GM13977 (cell line): Measurements from ENCODE around the gene NCOA7.
A peak's percentile ranks its signal among the peaks of the same experiment; 100 is the strongest.

Experiments used
- DNase-seq: peaks from one replicate; pipeline ENCODE4 v3.0.0; 2012; ENCODE audit warnings: low spot score
- in situ Hi-C: fragments of 300-500 bp; cut with MboI; formaldehyde crosslinking; loops from one replicate; pipeline ENCODE4 v1.12.0; 2022; ENCODE audit warnings: low sequenced_read_pairs, low pct_unique_long_range_greater_than_20kb, mixed read lengths, inconsistent platforms; ENCODE audit not compliant: unreplicated experiment
- TF ChIP-seq, protein P1 (sequence below): IDR thresholded peaks from 2 replicates; pipeline ENCODE4 v1.5.1; 2012; ENCODE audit warnings: mild to moderate bottlenecking, control low read depth; ENCODE audit not compliant: insufficient read depth; ENCODE audit errors: extremely low read depth, missing control alignments

The NCOA7 gene

GRCh38 chr6:125795301-125795700, 4.5 kb downstream of the NCOA7 start:
- TF ChIP-seq, protein P1, sequence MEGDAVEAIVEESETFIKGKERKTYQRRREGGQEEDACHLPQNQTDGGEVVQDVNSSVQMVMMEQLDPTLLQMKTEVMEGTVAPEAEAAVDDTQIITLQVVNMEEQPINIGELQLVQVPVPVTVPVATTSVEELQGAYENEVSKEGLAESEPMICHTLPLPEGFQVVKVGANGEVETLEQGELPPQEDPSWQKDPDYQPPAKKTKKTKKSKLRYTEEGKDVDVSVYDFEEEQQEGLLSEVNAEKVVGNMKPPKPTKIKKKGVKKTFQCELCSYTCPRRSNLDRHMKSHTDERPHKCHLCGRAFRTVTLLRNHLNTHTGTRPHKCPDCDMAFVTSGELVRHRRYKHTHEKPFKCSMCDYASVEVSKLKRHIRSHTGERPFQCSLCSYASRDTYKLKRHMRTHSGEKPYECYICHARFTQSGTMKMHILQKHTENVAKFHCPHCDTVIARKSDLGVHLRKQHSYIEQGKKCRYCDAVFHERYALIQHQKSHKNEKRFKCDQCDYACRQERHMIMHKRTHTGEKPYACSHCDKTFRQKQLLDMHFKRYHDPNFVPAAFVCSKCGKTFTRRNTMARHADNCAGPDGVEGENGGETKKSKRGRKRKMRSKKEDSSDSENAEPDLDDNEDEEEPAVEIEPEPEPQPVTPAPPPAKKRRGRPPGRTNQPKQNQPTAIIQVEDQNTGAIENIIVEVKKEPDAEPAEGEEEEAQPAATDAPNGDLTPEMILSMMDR = no peak
- in situ Hi-C loops = no loop called here
- DNase-seq = no peak

DNA sequence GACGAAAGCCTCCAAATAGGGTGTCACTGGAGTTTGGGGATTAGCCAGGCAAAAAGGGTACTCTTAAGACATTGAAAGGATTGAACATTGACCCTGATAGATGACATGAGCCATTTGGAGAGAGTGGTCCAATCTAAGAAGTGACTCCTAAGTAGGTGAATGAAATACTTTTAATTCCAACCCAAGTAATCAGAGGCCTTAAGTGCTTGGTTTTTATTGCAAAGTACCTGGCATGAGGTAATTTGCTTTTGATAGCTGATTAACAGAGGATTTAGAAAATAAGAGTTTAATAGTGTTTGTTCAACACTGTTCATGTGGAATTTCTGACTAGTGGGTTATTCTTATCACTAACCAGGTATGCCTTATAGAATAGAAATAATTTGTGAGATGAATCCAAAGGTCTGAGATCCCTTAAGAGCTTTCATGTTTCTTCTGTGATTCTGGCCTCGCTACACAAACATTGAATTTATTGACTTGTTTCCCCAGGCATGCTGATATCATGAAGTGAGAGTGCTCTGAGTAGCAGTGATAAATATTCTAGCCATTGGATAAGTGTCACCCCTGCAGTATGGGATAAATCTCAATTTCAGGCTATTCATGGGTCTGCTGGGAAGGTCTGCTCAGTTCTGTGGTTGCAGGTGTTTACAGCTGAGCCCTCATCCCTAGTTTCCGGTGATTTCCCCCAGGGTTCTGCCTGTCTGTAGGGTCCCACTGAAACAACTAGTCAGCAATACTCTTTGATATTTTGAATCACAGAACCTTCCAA, 6.5 kb downstream of the NCOA7 start:
- TF ChIP-seq, protein P1 = no peak
- no peak for DNase-seq
- in situ Hi-C loops = no loop called here

- TF ChIP-seq, protein P1 = no peak
- in situ Hi-C loops = no loop called here
- no peak for DNase-seq
Measured at GRCh38 chr6:125797886-125798444, 7.2 kb downstream of the NCOA7 start.

DNA sequence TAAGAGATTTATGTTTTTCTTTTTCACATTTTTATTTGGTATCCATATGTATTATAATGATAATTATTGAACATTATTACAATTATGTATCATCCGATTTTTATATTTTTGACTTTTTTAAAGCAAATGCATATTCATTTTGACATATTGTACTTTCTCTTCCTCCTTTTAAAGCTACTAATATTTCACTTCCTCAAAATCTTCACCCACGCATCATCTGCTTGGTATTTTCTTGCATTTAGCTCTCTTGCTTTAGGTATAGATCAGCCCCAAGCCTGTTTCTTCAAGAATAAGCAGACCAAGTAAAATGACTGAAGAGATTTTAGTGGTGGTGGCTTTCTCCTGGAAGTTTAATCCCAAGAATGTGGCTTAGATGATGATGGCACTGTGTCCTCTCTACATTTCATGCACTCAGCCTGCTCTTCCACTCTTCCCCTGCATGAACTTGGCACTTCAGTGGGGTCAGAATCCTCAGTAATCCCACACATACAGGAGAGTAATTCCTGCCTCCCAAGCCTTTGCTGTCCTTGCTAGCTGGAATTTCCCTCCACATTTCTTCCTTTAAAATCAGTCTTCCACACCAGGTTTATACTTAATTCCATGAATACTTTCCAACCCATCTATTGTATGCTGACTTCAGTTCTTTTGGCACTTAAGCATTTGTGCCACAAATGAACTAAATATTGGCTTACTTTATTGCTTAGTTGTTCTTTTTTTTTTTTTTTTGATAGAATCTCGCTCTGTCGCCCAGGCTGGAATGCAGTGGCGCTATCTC, 8.2 kb downstream of the NCOA7 start:
- peak; percentile 65 for DNase-seq
- TF ChIP-seq, protein P1 = no peak

GRCh38 chr6:125802383-125802782, 11.6 kb downstream of the NCOA7 start:
- in situ Hi-C loops = no loop called here
- no peak for DNase-seq
- TF ChIP-seq, protein P1 = no peak

More for the DNA sequence above, 8.2 kb downstream of the NCOA7 start:
- in situ Hi-C loops = no loop called here

DNA sequence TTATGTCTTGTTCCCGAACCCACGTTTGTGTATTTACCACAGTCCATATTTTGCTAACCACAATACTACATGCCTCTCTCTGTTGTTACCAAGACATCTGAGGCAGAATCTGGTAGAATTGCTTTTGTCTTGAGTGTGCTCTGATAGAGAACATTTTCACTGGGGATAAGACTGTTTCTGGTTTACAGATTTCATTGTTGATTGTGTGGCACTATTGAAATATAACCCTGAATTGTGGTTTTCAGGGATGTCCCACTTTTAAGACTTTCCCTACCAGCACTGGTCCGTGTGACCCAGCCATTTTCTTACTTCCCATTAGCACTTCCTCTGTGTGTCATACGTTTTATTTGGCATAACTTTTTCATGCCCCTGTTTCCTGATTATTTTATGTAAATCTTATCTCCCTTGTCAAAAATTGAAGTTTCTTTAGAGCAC, 12.2 kb downstream of the NCOA7 start:
- TF ChIP-seq, protein P1 = no peak
- no peak for DNase-seq
- in situ Hi-C loops = no loop called here
